Keratinocyte (primary cell): ENCODE measurements around the gene SCN10A.
A peak's percentile ranks its signal among the peaks of the same experiment; 100 is the strongest.

ENCODE experiments used
- CTCF ChIP-seq, 3 experiments: IDR thresholded peaks in 1 of 3; conservative IDR thresholded peaks in 1 of 3; optimal IDR thresholded peaks in 1 of 3; 2 replicates in 2 of 3; 3 replicates in 1 of 3; pipeline versions ENCODE3 to v1.5.1; 2011; ENCODE audit warnings: low read length in 3 of 3, mild to moderate bottlenecking in 3 of 3, moderate library complexity in 2 of 3, control low read depth in 1 of 3, inconsistent platforms in 1 of 3; ENCODE audit not compliant: insufficient read depth in 2 of 3; ENCODE audit errors: extremely low read depth in 1 of 3
- EZH2 ChIP-seq: IDR thresholded peaks from one replicate; pipeline ENCODE4 v1.6.1; 2012; ENCODE audit warnings: inconsistent platforms, mild to moderate bottlenecking, low read length, moderate library complexity

- TF ChIP-seq EZH2, result no peak
- peak in 2 of 3 experiments; percentile 28 to 53 for TF ChIP-seq CTCF (optimal IDR thresholded peaks at IDR 0.05 in 1 of 3, IDR thresholded peaks at IDR 0.05 in 1 of 3, conservative IDR thresholded peaks at IDR 0.05 in 1 of 3; ENCODE audit: extremely low read depth in 1 of 3, insufficient read depth in 2 of 3, low read length in 3 of 3)
These were observed 27.9 kb upstream of the SCN10A start for GRCh38 chr3:38843898-38844297.
